GM12892 (cell line): Measurements from ENCODE around the gene MC3R. TPM values are rescaled to one million over a fixed set of nuclear protein-coding genes. Genes with fewer than 3 reads are reported as not detected.
"Not testable (repeated sequence)": the region's sequence is repeated elsewhere in the genome, so short reads cannot be mapped to it uniquely, and the experiment has no call there.

Experiments
- DNase-seq: peaks from one replicate; pipeline ENCODE4 v3.0.0; 2011; ENCODE audit not compliant: insufficient read length
- FAIRE-seq: peaks from 2 replicates; lab custom pipeline; 2011; peaks lifted over from hg19 to GRCh38; lab: Jason Lieb, UNC
- POLR2A ChIP-seq: IDR thresholded peaks from 2 replicates; pipeline ENCODE4 v1.6.1; 2011; ENCODE audit warnings: low read depth, low read length, control low read depth
- POLR2AphosphoS5 ChIP-seq: IDR thresholded peaks from 2 replicates; pipeline ENCODE4 v1.6.1; 2011; ENCODE audit warnings: low read depth, low read length, control low read depth
- TAF1 ChIP-seq: IDR thresholded peaks from 2 replicates; pipeline ENCODE4 v1.6.1; 2011; ENCODE audit warnings: low read depth, mild to moderate bottlenecking, control low read depth, low read length, borderline replicate concordance
- polyA plus RNA-seq: library from polyadenylated mRNA; unstranded; fragments of >200 nt; gene quantifications from one replicate; pipeline ENCODE4 v1.2.1, GENCODE V29; 2012; ENCODE audit warnings: missing spikeins, inconsistent platforms; ENCODE audit not compliant: missing spikeins

MC3R gene
- polyA plus RNA-seq, result not detected

GRCh38 chr20:56247954-56248782, at the start of gene MC3R:
Gene MC3R, plus strand, starts transcription at chr20:56248732. Its CDS starts 112 bp downstream, at chr20:56248844.
- TF ChIP-seq POLR2AphosphoS5, result no peak
- no peak for TF ChIP-seq TAF1
- TF ChIP-seq POLR2A, result no peak
- FAIRE-seq (no peak), DNase-seq (peak; percentile 15)

GRCh38 chr20:56200456-56200855, 48.1 kb upstream of the MC3R start:
- TF ChIP-seq TAF1, result no peak
- TF ChIP-seq POLR2AphosphoS5, result no peak
- TF ChIP-seq POLR2A, result no peak
- FAIRE-seq (no peak), DNase-seq (no peak)

- FAIRE-seq (no peak), DNase-seq (no peak)
- TF ChIP-seq TAF1, result no peak
- TF ChIP-seq POLR2A, result no peak
- TF ChIP-seq POLR2AphosphoS5, result no peak
Measured at GRCh38 chr20:56202493-56203077, 45.9 kb upstream of the MC3R start.

GRCh38 chr20:56204206-56204605, 44.3 kb upstream of the MC3R start:
- DNase-seq (no peak), FAIRE-seq (no peak)
- TF ChIP-seq POLR2AphosphoS5 (no peak), TAF1 (no peak), POLR2A (no peak)

GRCh38 chr20:56205346-56205745, 43.2 kb upstream of the MC3R start:
- FAIRE-seq, result no peak
- DNase-seq, result no peak
- TF ChIP-seq POLR2A (no peak), POLR2AphosphoS5 (no peak), TAF1 (no peak)

GRCh38 chr20:56207656-56208055, 40.9 kb upstream of the MC3R start:
- DNase-seq, result no peak
- TF ChIP-seq POLR2A (no peak), POLR2AphosphoS5 (no peak), TAF1 (no peak)
- no peak for FAIRE-seq

GRCh38 chr20:56208121-56208520, 40.4 kb upstream of the MC3R start:
- no peak for FAIRE-seq
- no peak for TF ChIP-seq POLR2AphosphoS5
- no peak for TF ChIP-seq TAF1
- no peak for TF ChIP-seq POLR2A
- DNase-seq, result no peak

- FAIRE-seq (no peak), DNase-seq (no peak)
- TF ChIP-seq POLR2A (no peak), POLR2AphosphoS5 (no peak), TAF1 (no peak)
Measured at GRCh38 chr20:56211051-56211450, 37.5 kb upstream of the MC3R start.

GRCh38 chr20:56212091-56212490, 36.4 kb upstream of the MC3R start:
- TF ChIP-seq POLR2A, result no peak
- FAIRE-seq (no peak), DNase-seq (no peak)

GRCh38 chr20:56213321-56213720, 35.2 kb upstream of the MC3R start:
- DNase-seq (no peak), FAIRE-seq (no peak)
- TF ChIP-seq TAF1 (no peak), POLR2AphosphoS5 (no peak), POLR2A (no peak)

- DNase-seq (no peak), FAIRE-seq (no peak)
- TF ChIP-seq POLR2A, result no peak
- TF ChIP-seq POLR2AphosphoS5, result no peak
- no peak for TF ChIP-seq TAF1
Measured at GRCh38 chr20:56215115-56215514, 33.4 kb upstream of the MC3R start.

GRCh38 chr20:56217829-56218228, 30.7 kb upstream of the MC3R start:
- no peak for FAIRE-seq

GRCh38 chr20:56221186-56221585, 27.3 kb upstream of the MC3R start:
- DNase-seq, FAIRE-seq: not testable (repeated sequence)

More at GRCh38 chr20:56217829-56218228, 30.7 kb upstream of the MC3R start:
- DNase-seq, result no peak
- TF ChIP-seq POLR2A (no peak), TAF1 (no peak), POLR2AphosphoS5 (no peak)
